Mesenchymal stem cell (in vitro differentiated cells and primary cell): ENCODE results near the gene SV2C.

Experiments used
- DNase-seq: peaks from one replicate; pipeline ENCODE4 v3.0.0-alpha.2; 2013
- H2AFZ ChIP-seq: one replicate; pipeline ENCODE4 v1.6.1; 2013; ENCODE audit warnings: low read depth, mild to moderate bottlenecking, control low read depth, inconsistent platforms, low read length, moderate library complexity
- H2AK5ac ChIP-seq: 2 replicates; pipeline ENCODE4 v1.6.1; 2013; ENCODE audit warnings: low read length, moderate library complexity, mild to moderate bottlenecking, inconsistent platforms; ENCODE audit not compliant: severe bottlenecking
- H2BK120ac ChIP-seq: one replicate; pipeline ENCODE4 v1.6.1; 2013; ENCODE audit warnings: low read depth, mild to moderate bottlenecking, inconsistent platforms, low read length, moderate library complexity
- H2BK12ac ChIP-seq, 2 experiments: one replicate each; pipeline ENCODE4 v1.6.1; 2013; ENCODE audit warnings: inconsistent platforms in 2 of 2, low read length in 2 of 2, mild to moderate bottlenecking in 2 of 2, moderate library complexity in 2 of 2, control low read depth in 1 of 2
- H2BK15ac ChIP-seq: one replicate; pipeline ENCODE4 v1.6.1; 2013; ENCODE audit warnings: mild to moderate bottlenecking, low read depth, inconsistent platforms; ENCODE audit not compliant: poor library complexity, severe bottlenecking
- H2BK5ac ChIP-seq: 2 replicates; pipeline ENCODE4 v1.6.1; 2013; ENCODE audit warnings: low read depth, mild to moderate bottlenecking, low read length, control low read depth, inconsistent platforms; ENCODE audit not compliant: poor library complexity, severe bottlenecking
- H3K14ac ChIP-seq, 2 experiments: one replicate each; pipeline ENCODE4 v1.6.1; 2013; ENCODE audit warnings: inconsistent platforms in 2 of 2, low read length in 2 of 2, control low read depth in 1 of 2, mild to moderate bottlenecking in 1 of 2, moderate library complexity in 1 of 2
- H3K18ac ChIP-seq, 2 experiments: one replicate each; pipeline ENCODE4 v1.6.1; 2013; ENCODE audit warnings: inconsistent platforms in 2 of 2, low read length in 2 of 2, control low read depth in 1 of 2, low read depth in 1 of 2, mild to moderate bottlenecking in 1 of 2
- H3K23ac ChIP-seq, 2 experiments: one replicate each; pipeline ENCODE4 v1.6.1; 2013; ENCODE audit warnings: inconsistent platforms in 2 of 2, low read length in 2 of 2, mild to moderate bottlenecking in 2 of 2, moderate library complexity in 2 of 2, control low read depth in 1 of 2
- H3K27ac ChIP-seq: 2 replicates; pipeline ENCODE4 v1.5.1; 2013; ENCODE audit warnings: mild to moderate bottlenecking, moderate library complexity, low read length, control low read depth, inconsistent platforms; ENCODE audit not compliant: poor library complexity, severe bottlenecking
- H3K27me3 ChIP-seq, 2 experiments: 2 replicates each; pipeline versions ENCODE4 v1.6.1 to v1.7.0; 2013; ENCODE audit warnings: low read length in 2 of 2, mild to moderate bottlenecking in 2 of 2, moderate library complexity in 2 of 2, control low read depth in 1 of 2, inconsistent platforms in 1 of 2; ENCODE audit not compliant: control insufficient read depth in 1 of 2, insufficient read depth in 1 of 2
- H3K36me3 ChIP-seq, 2 experiments: 2 replicates each; pipeline versions ENCODE4 v1.6.1 to v1.7.0; 2013; ENCODE audit warnings: low read length in 2 of 2, control low read depth in 1 of 2, inconsistent platforms in 1 of 2, low read depth in 1 of 2, mild to moderate bottlenecking in 1 of 2; ENCODE audit not compliant: insufficient read depth in 2 of 2, control insufficient read depth in 1 of 2
- H3K4ac ChIP-seq, 2 experiments: one replicate each; pipeline ENCODE4 v1.6.1; 2013; ENCODE audit warnings: inconsistent platforms in 2 of 2, low read length in 2 of 2, mild to moderate bottlenecking in 2 of 2, moderate library complexity in 2 of 2, control low read depth in 1 of 2, low read depth in 1 of 2
- H3K4me1 ChIP-seq: 2 replicates; pipeline ENCODE4 v1.6.1; 2013; ENCODE audit warnings: low read depth, low read length, control low read depth; ENCODE audit not compliant: control insufficient read depth, insufficient read depth
- H3K4me2 ChIP-seq: 2 replicates; pipeline ENCODE4 v1.6.1; 2013; ENCODE audit warnings: low read length, mild to moderate bottlenecking, inconsistent platforms; ENCODE audit not compliant: poor library complexity, severe bottlenecking
- H3K4me3 ChIP-seq, 2 experiments: 2 replicates each; pipeline versions ENCODE4 v1.5.1 to v1.7.0; 2013; ENCODE audit warnings: low read length in 2 of 2, mild to moderate bottlenecking in 2 of 2, control low read depth in 1 of 2, low read depth in 1 of 2; ENCODE audit not compliant: insufficient read depth in 1 of 2
- H3K79me1 ChIP-seq: replicated peaks from 2 replicates; pipeline ENCODE4 v1.6.1; 2013; ENCODE audit warnings: mild to moderate bottlenecking, control low read depth, low read length, inconsistent platforms; ENCODE audit not compliant: poor library complexity, severe bottlenecking
- H3K9ac ChIP-seq: 2 replicates; pipeline ENCODE4 v1.7.0; 2013; ENCODE audit warnings: mild to moderate bottlenecking, low read length, moderate library complexity
- H3K9me3 ChIP-seq: 2 replicates; pipeline ENCODE4 v1.7.0; 2013; ENCODE audit warnings: mild to moderate bottlenecking, low read length; ENCODE audit not compliant: control insufficient read depth
- H4K8ac ChIP-seq: one replicate; pipeline ENCODE4 v1.6.1; 2013; ENCODE audit warnings: inconsistent platforms, mild to moderate bottlenecking, low read length, moderate library complexity
- H4K91ac ChIP-seq: one replicate; pipeline ENCODE4 v1.6.1; 2013; ENCODE audit warnings: mild to moderate bottlenecking, low read length, inconsistent platforms
- WGBS: methylation state at CpG from one replicate; pipeline ENCODE4 v1.1.7; 2013; ENCODE audit warnings: mixed read lengths; 5-methylcytosine and 5-hydroxymethylcytosine counted together

The SV2C gene

GRCh38 chr5:76380346-76381066, 297.3 kb downstream of the SV2C start:
- no peak overlapping the region for H3K4me2 ChIP-seq
- no peaks in the 10 kb centered on the region for H3K4me1 ChIP-seq
- no peak overlapping the region for H2BK5ac ChIP-seq
- no peak overlapping the region for H3K14ac ChIP-seq
- H3K9me3 ChIP-seq: no peaks in the 10 kb centered on the region
- no peak for DNase-seq
- no peaks in the 10 kb centered on the region for H3K79me1 ChIP-seq
- no peak overlapping the region for H2BK15ac ChIP-seq
- no peak overlapping the region for H3K9ac ChIP-seq
- no peak overlapping the region for H2AK5ac ChIP-seq
- H3K27ac ChIP-seq: no peak overlapping the region
- H2BK12ac ChIP-seq: no peak overlapping the region
- H2AFZ ChIP-seq: no peak overlapping the region
- H3K27me3 ChIP-seq: peaks cover 0 to 3% of the 10 kb centered on the region in 2 experiments
- no peaks in the 10 kb centered on the region for H3K36me3 ChIP-seq
- H3K23ac ChIP-seq: no peak overlapping the region
- H3K4me3 ChIP-seq: no peak overlapping the region
- no peak overlapping the region for H4K8ac ChIP-seq
- no peak overlapping the region for H2BK120ac ChIP-seq
- no peak overlapping the region for H4K91ac ChIP-seq
- no peak overlapping the region for H3K4ac ChIP-seq
- 77% methylated on average over 7 of the region's 7 CpGs for WGBS
- H3K18ac ChIP-seq: no peak overlapping the region

DNA sequence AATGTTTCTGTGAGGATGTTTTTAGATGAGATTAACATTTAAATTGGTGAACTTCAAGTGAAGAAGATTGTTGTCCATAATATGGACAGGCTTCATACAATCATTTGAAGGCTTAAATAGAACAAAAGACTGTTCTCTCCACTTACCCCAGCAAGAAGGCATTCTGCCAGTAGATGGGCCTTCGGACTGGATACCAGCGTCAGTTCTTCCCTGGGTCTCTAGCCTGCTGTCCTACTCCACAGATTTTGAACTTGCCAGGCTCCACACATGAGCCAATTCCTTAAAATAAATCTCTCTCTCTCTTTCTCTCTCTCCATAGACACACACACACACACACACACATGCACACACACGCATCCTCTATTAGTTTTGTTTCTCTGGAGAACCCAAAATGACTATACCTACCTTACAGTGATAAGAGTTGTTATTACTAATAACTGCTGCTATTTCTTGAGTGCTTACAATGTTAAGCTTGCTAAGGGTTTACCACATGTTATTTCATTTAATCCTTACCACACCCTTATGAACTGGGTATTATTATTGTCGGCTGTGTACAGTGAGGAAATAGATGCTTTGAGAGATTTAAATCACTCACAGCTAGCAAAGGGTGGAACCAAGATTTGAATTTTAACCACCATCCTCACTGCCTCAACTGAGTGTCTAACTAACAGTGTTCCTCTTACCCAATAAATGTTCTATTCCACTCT, 300.1 kb downstream of the SV2C start:
- Histone ChIP-seq H2AFZ (no peak overlapping the region), H3K27ac (no peak overlapping the region), H3K9me3 (no peaks in the 10 kb centered on the region), H2BK120ac (no peak overlapping the region), H2AK5ac (no peak overlapping the region), H3K4me3 (no peak overlapping the region), H4K8ac (no peak overlapping the region), H3K14ac (no peak overlapping the region), H3K79me1 (no peaks in the 10 kb centered on the region), H2BK12ac (no peak overlapping the region), H3K4me2 (no peak overlapping the region), H3K4me1 (no peaks in the 10 kb centered on the region), H2BK5ac (no peak overlapping the region), H3K4ac (no peak overlapping the region), H3K18ac (no peak overlapping the region), H2BK15ac (no peak overlapping the region), H3K36me3 (no peaks in the 10 kb centered on the region), H3K23ac (no peak overlapping the region), H3K9ac (no peak overlapping the region), H3K27me3 (peaks cover 0 to 3% of the 10 kb centered on the region in 2 experiments), H4K91ac (no peak overlapping the region)
- WGBS: 97% methylated on average over 2 of the region's 4 CpGs
- no peak for DNase-seq

DNA sequence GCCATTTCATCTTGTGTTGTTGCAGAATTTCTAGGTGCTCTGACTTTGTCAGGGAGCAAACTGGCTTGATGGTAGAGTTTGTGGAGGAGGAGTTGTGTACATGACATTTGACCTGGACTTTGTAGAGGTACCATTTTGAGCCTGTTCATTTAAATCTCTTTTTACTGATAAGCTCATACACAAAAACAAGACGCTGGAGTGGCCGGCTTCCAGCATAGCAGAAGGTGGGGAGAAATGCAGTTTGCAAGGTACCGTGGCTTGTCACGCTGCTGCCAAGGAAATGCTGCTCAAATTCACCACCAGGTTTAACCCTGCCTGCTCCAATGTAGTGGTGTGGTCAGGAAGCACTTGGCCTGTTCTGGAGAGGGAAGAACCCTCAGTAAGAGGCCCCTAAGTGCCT, 301.0 kb downstream of the SV2C start:
- no peaks in the 10 kb centered on the region for H3K36me3 ChIP-seq
- no peaks in the 10 kb centered on the region for H3K79me1 ChIP-seq
- no peak overlapping the region for H3K4me2 ChIP-seq
- peaks cover 0 to 3% of the 10 kb centered on the region in 2 experiments for H3K27me3 ChIP-seq
- no peak overlapping the region for H3K14ac ChIP-seq
- 34% methylated on average over 3 of the region's 4 CpGs for WGBS
- H2AK5ac ChIP-seq: no peak overlapping the region
- H2BK120ac ChIP-seq: no peak overlapping the region
- H2BK12ac ChIP-seq: no peak overlapping the region
- H3K18ac ChIP-seq: no peak overlapping the region
- H2AFZ ChIP-seq: no peak overlapping the region
- no peak overlapping the region for H2BK5ac ChIP-seq
- H3K27ac ChIP-seq: no peak overlapping the region
- no peak overlapping the region for H3K4me3 ChIP-seq
- H3K4ac ChIP-seq: no peak overlapping the region
- no peaks in the 10 kb centered on the region for H3K4me1 ChIP-seq
- H4K91ac ChIP-seq: no peak overlapping the region
- H3K23ac ChIP-seq: no peak overlapping the region
- H2BK15ac ChIP-seq: no peak overlapping the region
- DNase-seq: no peak
- H4K8ac ChIP-seq: no peak overlapping the region
- H3K9me3 ChIP-seq: no peaks in the 10 kb centered on the region
- H3K9ac ChIP-seq: no peak overlapping the region

DNA sequence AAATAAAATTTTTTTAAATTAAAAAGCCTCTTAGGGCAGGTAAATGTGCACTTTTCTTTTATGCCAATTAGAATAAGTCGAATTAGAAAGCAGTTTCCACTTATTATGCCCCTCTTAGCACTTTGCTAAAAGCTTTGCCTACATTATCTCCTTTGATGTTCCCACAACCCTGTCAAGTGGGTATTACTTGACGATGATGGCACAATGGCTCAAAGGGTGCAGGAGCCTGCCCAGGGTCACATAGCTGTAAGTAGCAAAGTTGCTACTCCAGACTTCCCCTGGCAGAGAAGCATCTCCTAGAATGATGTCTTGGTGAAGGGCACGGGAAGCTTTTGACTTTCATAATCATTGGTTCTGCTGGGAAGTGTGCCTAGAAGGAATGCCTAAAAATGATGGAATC, 301.5 kb downstream of the SV2C start:
- no peak overlapping the region for H3K4ac ChIP-seq
- no peak overlapping the region for H3K27ac ChIP-seq
- H3K4me2 ChIP-seq: no peak overlapping the region
- H3K9ac ChIP-seq: no peak overlapping the region
- no peak overlapping the region for H2BK120ac ChIP-seq
- H2BK5ac ChIP-seq: no peak overlapping the region
- 90% methylated on average over 2 of the region's 3 CpGs for WGBS
- no peak overlapping the region for H3K18ac ChIP-seq
- H3K36me3 ChIP-seq: no peaks in the 10 kb centered on the region
- H4K8ac ChIP-seq: no peak overlapping the region
- no peak overlapping the region for H2BK12ac ChIP-seq
- no peak overlapping the region for H2BK15ac ChIP-seq
- H3K14ac ChIP-seq: no peak overlapping the region
- no peak overlapping the region for H2AK5ac ChIP-seq
- DNase-seq: no peak
- H3K4me1 ChIP-seq: no peaks in the 10 kb centered on the region
- H3K9me3 ChIP-seq: no peaks in the 10 kb centered on the region
- H2AFZ ChIP-seq: no peak overlapping the region
- H4K91ac ChIP-seq: no peak overlapping the region
- no peak overlapping the region for H3K4me3 ChIP-seq
- peaks cover 0 to 8% of the 10 kb centered on the region in 2 experiments for H3K27me3 ChIP-seq
- no peak overlapping the region for H3K23ac ChIP-seq
- no peaks in the 10 kb centered on the region for H3K79me1 ChIP-seq
